ENCODE results near the gene C12orf57.

Gene C12orf57

DNA sequence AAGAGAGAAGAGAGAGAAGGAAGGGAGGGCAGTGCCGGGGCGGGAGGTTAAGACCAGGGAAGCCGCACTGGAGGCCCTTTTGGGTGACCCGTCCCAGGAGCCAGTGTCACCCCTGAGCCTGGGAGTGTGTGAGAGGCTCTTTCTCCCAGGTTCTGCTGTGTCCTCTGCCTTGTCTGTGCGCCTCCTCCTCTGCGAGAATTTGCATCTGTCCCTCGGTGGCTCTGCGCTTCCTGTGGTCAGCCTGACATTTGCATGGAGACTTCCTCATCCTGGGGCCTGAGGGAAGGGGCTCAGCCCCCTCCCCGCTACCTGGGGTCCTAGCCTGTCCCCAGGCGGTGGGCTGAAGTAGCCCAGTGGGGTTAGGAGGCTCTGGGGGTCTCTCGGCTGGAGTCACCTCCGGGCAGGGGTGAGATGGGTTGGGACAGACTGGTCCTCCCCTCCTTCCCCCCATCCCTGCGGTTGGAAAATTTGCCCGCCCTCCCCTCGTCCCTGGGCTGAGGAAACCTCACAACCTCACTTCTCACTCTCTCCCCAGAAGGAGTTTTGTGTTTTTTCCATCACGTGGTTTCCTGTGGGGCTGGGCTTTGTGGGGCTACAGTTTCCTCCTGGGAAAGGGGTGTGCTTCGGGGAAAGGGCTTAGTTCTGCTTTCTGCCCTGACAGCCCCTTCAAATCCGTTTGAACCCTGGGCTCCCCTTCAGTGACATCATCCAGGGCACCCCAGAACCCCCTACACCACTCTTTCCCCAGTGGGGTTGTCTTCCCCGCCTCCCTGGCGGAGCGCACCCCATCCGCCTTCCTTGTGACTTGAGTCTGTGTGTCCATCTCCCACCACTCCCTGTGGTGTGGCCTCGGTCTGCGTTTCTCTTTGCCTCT lies 9.9 kb downstream of the C12orf57 start:
- DNase-seq (ENCODE audit: low read depth), result no peak

DNA sequence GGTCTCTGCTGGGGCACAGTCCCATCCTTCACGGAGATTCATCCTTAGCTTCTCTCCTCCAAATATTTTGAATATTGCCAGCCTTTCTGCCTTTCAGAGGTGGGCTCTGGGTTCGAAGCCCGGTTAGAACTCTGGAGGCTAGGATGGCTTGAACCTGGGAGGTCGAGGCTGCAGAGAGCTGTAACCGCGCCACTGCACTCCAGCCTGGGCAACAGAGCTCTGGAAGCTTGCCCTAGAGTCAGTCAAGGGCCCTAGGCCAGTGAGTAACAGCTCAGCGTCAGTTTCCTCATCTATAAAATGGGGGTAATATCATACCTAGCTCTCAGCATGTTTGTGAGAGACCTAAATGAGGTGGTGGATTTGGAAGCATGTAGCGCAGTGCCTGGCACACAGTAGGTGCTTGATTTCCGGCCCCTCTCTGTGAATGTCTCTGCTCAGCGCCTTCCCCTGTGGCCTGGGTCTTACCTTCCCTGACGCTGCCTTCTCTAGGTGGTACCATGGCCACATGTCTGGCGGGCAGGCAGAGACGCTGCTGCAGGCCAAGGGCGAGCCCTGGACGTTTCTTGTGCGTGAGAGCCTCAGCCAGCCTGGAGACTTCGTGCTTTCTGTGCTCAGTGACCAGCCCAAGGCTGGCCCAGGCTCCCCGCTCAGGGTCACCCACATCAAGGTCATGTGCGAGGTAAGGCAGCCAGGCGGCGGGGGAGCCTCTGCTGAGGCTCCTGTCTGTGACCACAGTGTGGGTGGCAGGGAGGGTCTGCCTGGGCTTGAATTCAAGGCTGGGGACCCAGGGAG lies 10.7 kb downstream of the C12orf57 start:
- no peak for DNase-seq (ENCODE audit: low read depth)

DNA sequence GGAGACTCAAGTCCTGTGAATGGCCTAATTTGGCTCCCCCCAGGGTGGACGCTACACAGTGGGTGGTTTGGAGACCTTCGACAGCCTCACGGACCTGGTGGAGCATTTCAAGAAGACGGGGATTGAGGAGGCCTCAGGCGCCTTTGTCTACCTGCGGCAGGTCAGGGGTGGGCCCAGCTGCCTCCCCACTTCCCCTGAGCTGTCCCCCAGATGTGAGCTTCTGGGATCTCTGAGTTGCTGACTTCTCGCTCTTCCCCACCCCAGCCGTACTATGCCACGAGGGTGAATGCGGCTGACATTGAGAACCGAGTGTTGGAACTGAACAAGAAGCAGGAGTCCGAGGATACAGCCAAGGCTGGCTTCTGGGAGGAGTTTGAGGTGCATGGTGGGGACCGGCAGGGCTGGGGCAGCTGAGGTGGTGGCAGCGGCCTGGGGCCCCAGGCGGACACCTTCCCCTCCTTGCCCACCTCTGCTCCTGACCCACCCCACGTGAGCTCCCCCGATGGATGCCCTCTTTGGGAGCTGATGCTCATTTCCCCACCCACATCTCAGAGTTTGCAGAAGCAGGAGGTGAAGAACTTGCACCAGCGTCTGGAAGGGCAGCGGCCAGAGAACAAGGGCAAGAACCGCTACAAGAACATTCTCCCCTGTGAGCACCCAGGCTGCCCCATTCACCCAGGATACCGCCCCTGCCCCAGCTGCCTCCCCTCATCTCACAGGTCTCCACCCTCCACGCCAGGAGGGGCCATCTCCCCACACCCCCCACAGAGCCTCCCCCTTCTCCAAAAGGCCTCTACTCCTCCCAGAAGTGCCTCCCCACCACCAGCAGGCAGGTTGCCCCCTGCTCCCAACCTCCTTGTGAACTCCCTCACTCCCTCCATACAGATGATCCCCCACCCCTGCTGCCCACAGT lies 11.5 kb downstream of the C12orf57 start:
- DNase-seq (ENCODE audit: low read depth), result no peak

DNA sequence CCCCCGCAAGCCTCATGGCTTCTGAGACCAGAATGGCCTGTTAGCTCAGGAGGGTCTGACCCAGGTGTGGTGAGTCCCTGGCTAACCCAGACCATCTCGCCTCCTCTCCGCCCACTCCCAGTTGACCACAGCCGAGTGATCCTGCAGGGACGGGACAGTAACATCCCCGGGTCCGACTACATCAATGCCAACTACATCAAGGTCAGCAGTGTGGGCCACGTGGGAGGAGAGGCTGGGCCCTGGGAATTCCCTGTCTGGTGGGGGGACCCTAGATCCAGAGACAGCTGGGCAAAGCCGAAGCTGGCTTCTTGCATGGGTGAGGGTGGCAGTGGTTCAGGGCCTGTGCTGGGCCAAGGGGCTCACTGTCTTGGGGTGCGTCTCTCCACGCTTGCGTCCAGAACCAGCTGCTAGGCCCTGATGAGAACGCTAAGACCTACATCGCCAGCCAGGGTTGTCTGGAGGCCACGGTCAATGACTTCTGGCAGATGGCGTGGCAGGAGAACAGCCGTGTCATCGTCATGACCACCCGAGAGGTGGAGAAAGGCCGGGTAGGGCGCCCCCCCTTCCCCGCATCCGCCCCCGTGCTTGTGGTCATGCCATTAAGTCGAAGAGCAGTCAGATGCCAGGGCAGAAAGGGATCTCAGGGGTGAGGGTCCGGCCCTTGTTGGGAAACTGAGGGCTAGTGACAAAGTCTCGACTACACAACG lies 12.4 kb downstream of the C12orf57 start:
- DNase-seq (ENCODE audit: low read depth), result no peak

DNA sequence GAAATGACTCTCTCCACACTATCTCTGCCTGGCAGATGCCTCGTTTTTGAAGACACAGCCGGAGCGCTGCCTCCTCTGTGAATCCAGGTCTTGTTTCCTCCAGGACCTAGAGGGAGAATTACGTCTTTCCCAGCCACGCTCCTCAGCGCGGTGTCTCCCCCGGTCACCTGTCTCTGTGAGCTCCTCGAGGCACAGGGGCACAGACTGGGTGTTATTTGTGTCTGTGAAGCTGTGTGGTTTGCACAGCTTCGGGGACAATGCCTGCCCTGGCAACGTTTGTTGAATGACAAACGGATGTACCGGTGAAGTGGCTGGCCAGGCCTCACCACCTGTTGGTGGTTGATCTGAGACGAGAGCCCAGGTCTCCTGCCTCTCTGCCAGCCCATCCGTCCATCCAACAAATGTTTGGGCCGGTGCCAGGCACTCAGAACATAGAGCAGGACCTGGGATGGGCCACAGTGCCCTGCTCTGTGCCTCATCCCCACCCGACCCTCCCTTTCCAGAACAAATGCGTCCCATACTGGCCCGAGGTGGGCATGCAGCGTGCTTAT lies 13.4 kb downstream of the C12orf57 start:
- no peak for DNase-seq (ENCODE audit: low read depth)

DNA sequence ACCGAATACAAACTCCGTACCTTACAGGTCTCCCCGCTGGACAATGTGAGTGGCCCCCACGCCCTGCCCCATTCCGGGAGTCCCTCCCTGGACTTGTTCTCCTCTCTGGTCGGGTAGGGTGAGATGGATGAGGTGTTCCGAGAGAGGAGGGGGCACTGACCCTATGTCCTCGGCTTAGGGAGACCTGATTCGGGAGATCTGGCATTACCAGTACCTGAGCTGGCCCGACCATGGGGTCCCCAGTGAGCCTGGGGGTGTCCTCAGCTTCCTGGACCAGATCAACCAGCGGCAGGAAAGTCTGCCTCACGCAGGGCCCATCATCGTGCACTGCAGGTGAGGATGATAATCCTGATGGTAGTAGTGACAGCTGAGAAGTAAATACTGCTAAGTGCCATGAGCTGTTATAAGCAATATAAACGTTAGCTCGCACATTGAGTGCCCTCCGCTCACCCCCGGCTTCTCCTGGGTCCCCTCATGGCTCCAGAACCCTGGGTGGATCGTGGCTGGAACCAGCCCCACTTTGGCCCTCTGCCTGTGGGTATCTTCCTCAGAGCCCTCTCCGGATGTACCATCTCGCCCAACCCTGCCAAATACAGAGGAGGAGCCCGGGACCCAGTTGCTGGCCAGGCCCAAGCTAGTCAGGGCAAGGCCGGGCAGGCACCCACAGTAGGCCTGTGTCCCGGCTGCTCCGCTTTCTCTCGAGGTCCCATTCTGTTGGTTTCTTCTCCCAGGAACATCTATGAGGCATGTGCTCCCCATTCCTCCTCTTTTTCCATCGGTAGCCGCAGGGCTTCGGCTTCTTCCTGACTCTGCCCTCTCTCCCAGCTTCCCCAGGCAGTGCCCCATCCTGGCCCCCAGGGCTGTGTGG lies 14.2 kb downstream of the C12orf57 start:
- no peak for DNase-seq (ENCODE audit: low read depth)

DNA sequence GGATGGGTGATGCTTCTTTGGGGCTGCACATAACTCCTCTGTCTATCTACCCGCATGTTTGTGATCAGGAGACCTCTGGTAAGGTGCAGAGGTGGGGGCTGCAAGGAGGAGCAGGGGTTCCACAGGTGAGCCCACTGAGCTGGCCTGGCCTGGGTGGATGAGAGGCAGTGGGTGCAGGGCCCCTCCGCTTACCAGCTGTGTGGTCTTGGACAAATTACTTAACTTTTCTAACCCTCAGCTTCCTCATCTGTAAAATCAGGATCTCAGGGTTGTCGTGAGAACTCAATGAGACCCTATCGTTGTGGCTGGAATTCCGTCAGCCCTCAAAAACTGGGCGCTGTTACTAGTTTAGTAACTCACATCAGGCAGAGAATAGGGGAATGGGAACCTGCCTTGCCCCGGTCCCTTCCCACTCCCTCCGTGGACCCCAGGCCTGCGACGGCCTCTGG lies 14.8 kb downstream of the C12orf57 start:
- no peak for DNase-seq (ENCODE audit: low read depth)

DNA sequence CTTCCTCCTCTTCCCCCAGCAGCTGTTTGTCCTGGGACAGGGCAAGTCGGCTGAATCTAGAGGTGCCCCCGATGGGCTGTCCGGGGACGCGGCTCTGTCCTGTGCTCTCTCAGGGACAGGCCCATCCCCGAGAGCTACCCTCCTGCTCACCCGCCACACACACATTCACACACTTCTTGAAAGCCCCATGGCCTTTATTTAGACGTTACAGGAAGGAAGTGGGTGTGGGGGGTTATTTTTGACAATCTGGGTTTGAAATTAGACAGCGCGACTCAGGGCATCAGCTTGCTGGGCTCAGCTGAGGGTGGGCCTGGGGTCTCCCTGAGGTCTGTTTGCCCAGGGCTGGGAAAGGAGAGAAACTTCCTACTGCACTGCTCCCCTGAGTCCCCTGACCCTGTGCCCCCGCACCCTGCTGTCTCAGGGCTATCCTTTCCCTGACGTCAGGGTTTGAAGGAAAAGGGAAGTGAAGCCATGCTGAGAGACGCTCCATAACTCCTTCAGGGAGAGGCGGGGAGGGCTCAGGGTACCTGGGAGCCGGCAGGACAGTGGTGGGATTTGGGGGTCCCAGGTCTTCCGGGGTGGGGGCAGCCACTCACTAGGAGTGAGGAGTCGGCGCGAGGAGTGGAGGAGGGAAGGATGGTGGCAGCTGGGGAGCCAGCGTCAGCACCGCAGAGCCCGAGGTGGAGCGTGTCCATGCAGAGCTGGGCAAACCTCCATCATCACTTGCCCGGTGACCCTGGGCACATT lies 15.4 kb downstream of the C12orf57 start:
- no peak for DNase-seq (ENCODE audit: low read depth)

DNA sequence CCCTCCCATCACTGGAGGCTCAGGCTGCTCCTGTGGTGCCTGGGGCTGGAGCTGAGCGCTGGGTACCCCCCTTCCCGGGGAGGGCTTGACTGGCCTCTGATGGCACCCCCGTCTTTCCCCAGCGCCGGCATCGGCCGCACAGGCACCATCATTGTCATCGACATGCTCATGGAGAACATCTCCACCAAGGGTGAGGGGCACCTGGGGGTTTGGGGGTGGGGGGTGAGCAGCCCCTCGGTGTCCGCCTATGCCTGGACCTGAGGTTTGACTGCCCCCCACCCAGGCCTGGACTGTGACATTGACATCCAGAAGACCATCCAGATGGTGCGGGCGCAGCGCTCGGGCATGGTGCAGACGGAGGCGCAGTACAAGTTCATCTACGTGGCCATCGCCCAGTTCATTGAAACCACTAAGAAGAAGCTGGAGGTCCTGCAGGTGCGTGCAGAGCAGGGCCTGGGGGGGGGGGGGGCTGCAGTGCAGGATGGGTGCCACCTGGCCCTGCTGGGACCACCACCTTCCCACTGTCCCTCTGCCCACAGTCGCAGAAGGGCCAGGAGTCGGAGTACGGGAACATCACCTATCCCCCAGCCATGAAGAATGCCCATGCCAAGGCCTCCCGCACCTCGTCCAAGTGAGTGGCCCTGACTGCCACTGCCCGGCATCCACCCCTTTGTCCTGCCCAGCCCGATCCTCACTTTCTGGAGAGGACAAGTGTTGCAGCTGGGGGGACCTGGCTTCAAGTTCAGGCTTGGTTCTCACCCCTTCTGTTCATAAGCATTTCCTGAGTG lies 16.2 kb downstream of the C12orf57 start:
- DNase-seq (ENCODE audit: low read depth), result no peak

DNA sequence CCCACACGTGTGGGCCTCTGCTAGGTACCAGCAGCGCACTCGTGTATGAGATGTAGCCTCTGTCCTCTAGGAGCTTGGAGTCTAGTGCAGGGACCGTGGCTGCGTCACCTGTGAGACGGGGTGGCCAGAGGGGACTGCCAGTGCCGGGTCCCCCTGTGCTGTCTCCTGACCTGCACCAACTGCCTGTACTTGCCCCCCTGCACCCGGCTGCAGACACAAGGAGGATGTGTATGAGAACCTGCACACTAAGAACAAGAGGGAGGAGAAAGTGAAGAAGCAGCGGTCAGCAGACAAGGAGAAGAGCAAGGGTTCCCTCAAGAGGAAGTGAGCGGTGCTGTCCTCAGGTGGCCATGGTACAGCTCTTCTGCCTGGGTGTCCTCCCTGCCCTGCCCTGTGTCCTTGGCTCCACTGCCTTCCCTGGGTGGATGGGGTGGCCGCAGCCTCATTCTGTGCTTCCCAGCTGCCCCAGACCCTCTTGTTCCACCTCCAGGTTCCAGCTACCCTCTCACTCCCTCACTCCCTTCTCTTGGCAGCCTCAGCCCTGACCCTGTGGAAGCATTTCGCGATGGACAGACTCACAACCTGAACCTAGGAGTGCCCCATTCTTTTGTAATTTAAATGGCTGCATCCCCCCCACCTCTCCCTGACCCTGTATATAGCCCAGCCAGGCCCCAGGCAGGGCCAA lies 16.9 kb downstream of the C12orf57 start:
- DNase-seq (ENCODE audit: low read depth), result no peak

DNA sequence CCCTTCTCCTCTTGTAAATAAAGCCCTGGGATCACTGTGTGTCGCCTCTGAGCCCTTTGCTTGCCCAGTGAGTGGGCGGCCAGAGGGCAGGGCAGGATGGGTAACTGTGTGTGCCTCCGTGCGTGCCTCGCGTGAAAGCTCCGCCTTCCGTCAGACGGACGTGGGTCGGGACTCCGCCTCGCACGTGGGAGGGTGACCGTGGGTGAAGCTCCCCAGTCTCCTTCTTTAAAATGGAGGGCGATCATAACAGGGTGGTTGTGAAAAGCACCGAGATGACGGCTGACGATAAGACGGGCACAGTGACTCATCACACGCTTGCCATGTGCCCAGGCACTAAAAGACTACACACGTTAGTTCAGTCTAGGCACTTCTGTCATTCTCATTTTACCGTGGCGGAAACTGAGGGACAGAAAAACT lies 17.5 kb downstream of the C12orf57 start:
- peak; percentile 33 for DNase-seq (ENCODE audit: low read depth)

DNA sequence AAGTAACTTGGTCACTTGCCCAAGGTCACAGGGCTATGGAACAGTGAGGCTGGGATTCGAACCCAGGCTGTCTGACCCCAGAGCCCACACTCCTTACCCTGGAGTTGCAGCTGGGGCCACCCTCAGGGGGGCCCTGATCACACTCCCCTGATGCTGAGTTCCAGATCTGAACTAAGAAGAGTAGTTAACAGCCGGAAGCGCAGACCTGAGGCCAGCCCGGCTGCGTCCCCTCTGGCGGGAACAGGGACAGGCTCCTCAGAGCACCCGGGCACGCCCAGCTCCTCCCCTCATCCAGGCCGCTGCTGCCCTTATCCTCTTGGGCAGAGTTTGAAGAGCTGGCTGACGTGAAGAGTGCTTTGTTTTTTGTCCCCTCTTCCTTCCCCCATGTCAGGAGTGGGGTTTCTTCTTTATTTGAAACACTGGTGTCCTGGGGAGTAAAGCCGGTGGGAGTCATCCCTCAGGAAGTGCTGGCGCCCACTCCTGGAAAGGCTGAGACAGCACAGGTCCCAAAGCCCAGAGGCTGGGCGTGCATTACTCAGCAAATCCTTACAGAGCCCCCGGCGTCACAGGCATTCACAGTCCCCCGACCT lies 18.0 kb downstream of the C12orf57 start:
- peak; percentile 51 for DNase-seq (ENCODE audit: low read depth)

DNA sequence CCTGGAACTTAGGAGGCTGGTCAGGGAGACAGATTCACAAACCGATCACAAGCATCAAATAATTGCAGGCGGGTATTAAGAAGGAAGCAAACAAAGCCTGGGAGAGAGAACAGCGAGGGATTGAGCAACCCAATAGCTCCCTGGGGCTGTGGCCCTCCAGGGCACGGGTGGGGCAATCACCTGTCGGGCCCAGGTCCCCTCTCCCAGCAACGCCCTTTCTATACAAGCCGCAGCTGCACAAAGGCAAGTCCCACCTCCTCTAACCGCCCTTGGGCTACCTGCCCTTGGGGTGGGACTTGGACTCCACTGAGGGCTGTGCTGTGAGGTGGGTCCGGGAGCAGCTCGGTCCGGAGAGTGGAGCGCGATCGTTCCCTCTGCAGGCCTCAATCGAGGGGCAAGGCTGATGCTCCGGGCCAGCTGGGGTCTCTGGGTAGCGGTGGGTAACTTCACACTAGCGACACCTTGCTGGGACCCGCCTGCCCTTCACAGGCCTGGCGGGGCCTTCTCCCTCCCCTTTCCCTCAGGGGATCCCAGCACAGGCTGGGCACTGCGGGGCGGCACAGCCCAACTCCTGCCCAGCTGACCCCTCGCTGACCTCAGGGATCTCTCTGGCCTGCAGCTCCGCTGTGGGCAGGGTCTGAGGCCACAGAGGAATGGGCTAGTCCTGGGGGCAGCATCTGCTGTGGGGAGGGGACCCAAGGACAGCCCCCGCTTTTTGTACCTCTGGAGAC lies 18.6 kb downstream of the C12orf57 start:
- DNase-seq (ENCODE audit: low read depth), result no peak

DNA sequence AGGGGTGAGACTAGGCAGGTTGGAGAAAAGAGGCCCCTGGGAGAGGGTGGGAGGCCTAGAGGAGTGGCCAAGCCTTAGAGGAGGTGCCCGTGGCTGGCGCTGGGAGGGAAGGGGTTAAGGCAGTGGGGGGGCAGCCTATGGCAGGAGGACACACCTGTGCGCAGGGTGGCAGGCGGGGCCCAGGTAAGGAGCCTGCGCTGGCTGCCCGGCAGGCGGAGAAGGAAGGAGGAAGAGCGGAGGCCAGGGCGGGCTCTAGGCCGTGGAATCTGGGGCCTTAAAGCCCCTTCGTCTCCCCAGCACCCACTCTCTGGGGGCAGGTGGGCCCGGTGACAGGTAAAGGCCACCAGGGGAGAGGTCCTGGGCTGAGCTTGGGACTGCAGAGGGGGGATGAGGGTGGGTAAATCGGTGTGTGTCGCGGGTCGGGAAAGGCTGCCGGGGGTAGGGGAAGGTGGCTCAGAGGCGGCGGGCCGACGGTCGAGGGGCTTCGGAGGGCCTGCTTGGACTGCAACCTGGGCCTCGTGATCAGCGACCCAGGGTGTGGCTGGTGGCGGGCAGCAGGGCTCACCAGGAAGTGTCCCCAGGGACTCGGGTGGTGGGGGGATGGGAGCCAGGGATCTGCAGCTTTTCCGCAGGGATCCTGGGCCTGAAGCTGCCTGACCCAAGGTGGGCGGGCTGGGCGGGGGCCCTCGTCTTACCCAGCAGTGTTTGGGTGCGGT lies 19.4 kb downstream of the C12orf57 start:
- DNase-seq (ENCODE audit: low read depth), result no peak

DNA sequence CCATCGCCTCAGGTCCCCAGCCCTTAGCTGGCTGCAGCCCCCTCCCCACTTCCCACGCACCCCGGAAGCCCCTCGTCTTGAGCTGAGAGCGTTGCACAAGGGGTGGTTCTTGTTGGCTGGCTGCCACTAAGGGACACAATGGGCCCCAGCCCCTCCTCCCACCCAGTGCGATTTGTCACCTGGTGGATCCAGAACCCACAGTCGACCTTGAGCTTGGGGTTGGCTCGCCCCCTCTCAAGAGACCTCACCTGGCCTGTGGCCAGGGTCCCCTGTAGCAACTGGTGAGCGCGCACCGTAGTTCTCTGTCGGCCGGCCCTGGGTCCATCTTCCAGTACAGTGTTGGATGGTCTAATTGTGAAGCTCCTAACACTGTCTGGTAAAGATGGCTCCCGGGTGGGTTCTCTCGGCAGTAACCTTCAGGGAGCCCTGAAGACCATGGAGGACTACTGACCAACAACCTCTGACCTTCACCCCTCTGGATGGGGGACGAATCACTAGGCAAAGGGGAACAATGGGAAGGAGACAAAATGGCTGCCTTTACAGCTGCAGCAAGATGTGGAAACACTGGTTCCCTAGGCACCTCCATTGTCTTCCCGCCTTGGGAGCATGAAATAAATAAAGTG lies 20.1 kb downstream of the C12orf57 start:
- no peak for DNase-seq (ENCODE audit: low read depth)

DNA sequence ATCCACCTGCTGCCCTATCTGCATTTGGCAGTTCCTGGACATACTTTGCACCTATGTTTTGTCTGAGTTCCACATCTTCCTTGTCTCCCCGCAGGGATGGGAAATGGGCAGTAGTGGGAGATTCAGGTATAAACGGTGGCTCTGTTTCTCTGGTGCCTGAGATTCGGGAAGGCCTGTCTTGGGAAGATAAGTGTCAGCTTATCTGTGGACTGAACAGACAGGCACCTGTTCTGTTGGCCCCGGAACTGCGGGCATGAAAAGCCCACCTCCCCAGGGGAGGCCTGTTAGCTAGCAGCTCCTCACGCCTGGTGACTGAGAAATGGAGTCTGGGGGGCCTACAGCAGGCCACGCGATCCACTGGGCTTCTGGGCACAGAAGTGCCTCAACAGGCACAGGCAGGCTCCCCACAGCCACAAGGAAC lies 20.8 kb downstream of the C12orf57 start:
- DNase-seq (ENCODE audit: low read depth), result no peak
